Measurements from ENCODE around the gene STARD13.
"Not testable (repeated sequence)": the region's sequence is repeated elsewhere in the genome, so short reads cannot be mapped to it uniquely, and the experiment has no call there.

The STARD13 gene

GRCh38 chr13:33175991-33176390 is 109.6 kb downstream of the STARD13 start:
- H3K9me3 ChIP-seq (ENCODE audit: control insufficient read depth, insufficient read depth, low read length) = no peaks in the 10 kb centered on the region
- H3K4me1 ChIP-seq (ENCODE audit: insufficient read depth, low read length) = peaks cover 3% of the 10 kb centered on the region; the same call in 1 of the 2 replicates
- no peak overlapping the region for H3K9ac ChIP-seq (ENCODE audit: low read depth, low read length)
- no peaks in the 10 kb centered on the region for H3K36me3 ChIP-seq (ENCODE audit: insufficient read depth, low read length)

DNA sequence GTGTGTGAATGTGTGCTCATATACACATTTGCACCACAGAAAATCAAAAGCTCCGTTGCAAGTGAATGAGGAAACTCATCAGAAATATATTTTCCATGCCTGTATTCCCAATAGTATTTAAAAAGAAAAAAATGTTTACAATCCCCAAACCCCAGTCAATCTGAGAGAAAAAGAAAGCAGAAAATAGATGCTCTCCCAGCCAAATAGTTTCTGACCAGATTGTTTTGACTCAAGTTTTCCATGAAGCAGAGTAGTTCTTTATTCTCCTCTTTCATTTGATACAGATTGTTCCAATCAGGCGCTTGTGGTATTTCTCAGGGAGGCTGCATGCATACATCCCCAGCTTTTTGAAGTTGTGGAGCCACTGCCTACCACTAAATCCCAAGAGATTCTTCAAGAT is 110.6 kb downstream of the STARD13 start:
- Histone ChIP-seq H3K36me3 (ENCODE audit: insufficient read depth, low read length) (no peaks in the 10 kb centered on the region), H3K4me1 (ENCODE audit: insufficient read depth, low read length) (no peaks in the 10 kb centered on the region), H3K9me3 (ENCODE audit: control insufficient read depth, insufficient read depth, low read length) (no peaks in the 10 kb centered on the region), H3K9ac (ENCODE audit: low read depth, low read length) (no peak overlapping the region)

DNA sequence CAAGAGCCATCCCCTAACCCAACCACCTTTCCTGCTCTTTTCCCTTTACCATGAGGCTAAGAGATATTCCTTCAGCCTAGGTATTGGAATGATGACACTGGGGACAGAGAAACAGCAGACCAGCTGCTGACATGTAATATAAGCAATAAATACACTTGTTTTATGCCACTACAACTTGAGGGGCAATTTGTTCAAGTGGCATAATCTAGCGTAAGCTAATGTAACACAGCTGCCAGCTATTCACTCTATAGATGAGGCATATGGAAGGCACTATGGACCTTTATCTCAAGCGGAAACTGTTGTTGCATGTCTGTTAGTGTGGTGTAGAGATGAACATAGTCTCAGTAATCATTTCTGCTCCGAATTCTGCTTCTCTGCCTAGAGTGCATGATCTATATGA is 111.1 kb downstream of the STARD13 start:
- Histone ChIP-seq H3K4me1 (ENCODE audit: insufficient read depth, low read length) (no peaks in the 10 kb centered on the region), H3K36me3 (ENCODE audit: insufficient read depth, low read length) (no peaks in the 10 kb centered on the region), H3K9me3 (ENCODE audit: control insufficient read depth, insufficient read depth, low read length) (no peaks in the 10 kb centered on the region), H3K9ac (ENCODE audit: low read depth, low read length) (no peak overlapping the region)

GRCh38 chr13:33172911-33173310 is 112.6 kb downstream of the STARD13 start:
- Histone ChIP-seq H3K9ac (ENCODE audit: low read depth, low read length) (no peak overlapping the region), H3K9me3 (ENCODE audit: control insufficient read depth, insufficient read depth, low read length) (peaks cover 3% of the 10 kb centered on the region; the same call in 1 of the 2 replicates), H3K4me1 (ENCODE audit: insufficient read depth, low read length) (no peaks in the 10 kb centered on the region), H3K36me3 (ENCODE audit: insufficient read depth, low read length) (no peaks in the 10 kb centered on the region)

GRCh38 chr13:33172400-33172799 is 113.2 kb downstream of the STARD13 start:
- Histone ChIP-seq H3K4me1 (ENCODE audit: insufficient read depth, low read length) (no peaks in the 10 kb centered on the region), H3K9me3 (ENCODE audit: control insufficient read depth, insufficient read depth, low read length) (peaks cover 3% of the 10 kb centered on the region; the same call in 1 of the 2 replicates), H3K9ac (ENCODE audit: low read depth, low read length) (no peak overlapping the region), H3K36me3 (ENCODE audit: insufficient read depth, low read length) (no peaks in the 10 kb centered on the region)

GRCh38 chr13:33169273-33169980 is 116.1 kb downstream of the STARD13 start:
- H3K36me3 ChIP-seq (ENCODE audit: insufficient read depth, low read length) = no peaks in the 10 kb centered on the region
- H3K9ac ChIP-seq (ENCODE audit: low read depth, low read length) = no peak overlapping the region
- H3K4me1 ChIP-seq (ENCODE audit: insufficient read depth, low read length) = no peaks in the 10 kb centered on the region
- peaks cover 3% of the 10 kb centered on the region; the same call in 1 of the 2 replicates for H3K9me3 ChIP-seq (ENCODE audit: control insufficient read depth, insufficient read depth, low read length)

GRCh38 chr13:33168321-33168960 is 117.1 kb downstream of the STARD13 start:
- Histone ChIP-seq H3K9ac (ENCODE audit: low read depth, low read length) (no peak overlapping the region), H3K4me1 (ENCODE audit: insufficient read depth, low read length) (no peaks in the 10 kb centered on the region), H3K36me3 (ENCODE audit: insufficient read depth, low read length) (no peaks in the 10 kb centered on the region), H3K9me3 (ENCODE audit: control insufficient read depth, insufficient read depth, low read length) (peaks cover 3% of the 10 kb centered on the region; the same call in 1 of the 2 replicates)

GRCh38 chr13:33167491-33167890 is 118.1 kb downstream of the STARD13 start:
- peaks cover 7% of the 10 kb centered on the region; the same call in 1 of the 2 replicates for H3K9me3 ChIP-seq (ENCODE audit: control insufficient read depth, insufficient read depth, low read length)
- H3K36me3 ChIP-seq (ENCODE audit: insufficient read depth, low read length) = no peaks in the 10 kb centered on the region
- no peak overlapping the region for H3K9ac ChIP-seq (ENCODE audit: low read depth, low read length)
- no peaks in the 10 kb centered on the region for H3K4me1 ChIP-seq (ENCODE audit: insufficient read depth, low read length)

GRCh38 chr13:33165787-33166186 is 119.8 kb downstream of the STARD13 start:
- Histone ChIP-seq H3K9ac (ENCODE audit: low read depth, low read length) (no peak overlapping the region), H3K9me3 (ENCODE audit: control insufficient read depth, insufficient read depth, low read length) (peaks cover 7% of the 10 kb centered on the region; the same call in 1 of the 2 replicates), H3K4me1 (ENCODE audit: insufficient read depth, low read length) (no peaks in the 10 kb centered on the region), H3K36me3 (ENCODE audit: insufficient read depth, low read length) (no peaks in the 10 kb centered on the region; the same call in 1 of the 2 replicates)

- no peaks in the 10 kb centered on the region; the same call in 1 of the 2 replicates for H3K36me3 ChIP-seq (ENCODE audit: insufficient read depth, low read length)
- peaks cover 7% of the 10 kb centered on the region; the same call in 1 of the 2 replicates for H3K9me3 ChIP-seq (ENCODE audit: control insufficient read depth, insufficient read depth, low read length)
- H3K9ac ChIP-seq (ENCODE audit: low read depth, low read length) = no peak overlapping the region
- no peaks in the 10 kb centered on the region for H3K4me1 ChIP-seq (ENCODE audit: insufficient read depth, low read length)
Measured at GRCh38 chr13:33164331-33164730, 121.2 kb downstream of the STARD13 start.

DNA sequence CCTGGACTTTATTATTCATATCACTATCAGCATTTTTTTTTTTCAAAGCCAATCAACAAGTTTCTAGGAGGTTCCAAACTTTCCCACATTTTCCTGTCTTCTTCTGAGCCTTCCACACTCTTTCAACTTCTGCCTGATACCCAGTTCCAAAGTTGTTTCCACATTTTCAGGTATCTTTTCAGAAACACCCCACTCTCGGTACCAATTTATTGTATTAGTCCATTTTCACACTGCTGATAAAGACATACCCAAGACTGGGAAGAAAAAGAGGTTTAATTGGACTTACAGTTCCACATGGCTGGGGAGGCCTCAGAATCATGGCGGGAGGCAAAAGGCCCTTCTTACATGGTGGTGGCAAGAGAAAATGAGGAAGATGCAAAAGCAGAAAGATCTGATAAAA is 122.8 kb downstream of the STARD13 start:
- H3K36me3 ChIP-seq (ENCODE audit: insufficient read depth, low read length) = not testable (repeated sequence)

DNA sequence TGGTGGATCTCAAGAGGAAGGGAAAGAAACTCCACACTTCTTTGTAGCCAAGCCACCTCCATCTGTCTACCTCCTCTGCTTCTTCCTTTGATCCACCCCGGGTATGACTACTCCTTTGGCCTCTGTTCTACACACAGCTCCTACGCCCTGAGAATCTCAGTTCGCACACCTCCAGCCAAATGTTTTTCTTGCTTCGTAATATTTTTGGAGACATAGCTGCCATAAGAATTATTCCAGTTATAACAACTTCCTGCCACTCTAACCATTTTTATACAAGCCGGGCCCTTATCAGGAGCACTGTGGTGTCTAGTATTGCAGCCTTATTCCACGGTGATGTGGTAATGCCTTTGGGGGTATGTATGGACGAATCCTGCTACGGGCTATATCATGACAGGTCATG is 126.7 kb downstream of the STARD13 start:
- no peak overlapping the region for H3K9ac ChIP-seq (ENCODE audit: low read depth, low read length)
- H3K4me1 ChIP-seq (ENCODE audit: insufficient read depth, low read length) = peaks cover 3% of the 10 kb centered on the region; the same call in 1 of the 2 replicates
- no peaks in the 10 kb centered on the region; the same call in 1 of the 2 replicates for H3K36me3 ChIP-seq (ENCODE audit: insufficient read depth, low read length)
- H3K9me3 ChIP-seq (ENCODE audit: control insufficient read depth, insufficient read depth, low read length) = 0 out of 2 replicates have a peak, but pooled peaks cover 4% of the 10 kb centered on the region

More for the DNA sequence above, 122.8 kb downstream of the STARD13 start:
- not testable (repeated sequence) for H3K4me1 ChIP-seq (ENCODE audit: insufficient read depth, low read length); H3K9ac ChIP-seq (ENCODE audit: low read depth, low read length); H3K9me3 ChIP-seq (ENCODE audit: control insufficient read depth, insufficient read depth, low read length)

- no peak overlapping the region for H3K9ac ChIP-seq (ENCODE audit: low read depth, low read length)
- no peaks in the 10 kb centered on the region; the same call in 1 of the 2 replicates for H3K36me3 ChIP-seq (ENCODE audit: insufficient read depth, low read length)
- H3K9me3 ChIP-seq (ENCODE audit: control insufficient read depth, insufficient read depth, low read length) = 0 out of 2 replicates have a peak, but pooled peaks cover 4% of the 10 kb centered on the region
- peaks cover 3% of the 10 kb centered on the region; the same call in 1 of the 2 replicates for H3K4me1 ChIP-seq (ENCODE audit: insufficient read depth, low read length)
Measured at GRCh38 chr13:33158271-33158670, 127.3 kb downstream of the STARD13 start.

DNA sequence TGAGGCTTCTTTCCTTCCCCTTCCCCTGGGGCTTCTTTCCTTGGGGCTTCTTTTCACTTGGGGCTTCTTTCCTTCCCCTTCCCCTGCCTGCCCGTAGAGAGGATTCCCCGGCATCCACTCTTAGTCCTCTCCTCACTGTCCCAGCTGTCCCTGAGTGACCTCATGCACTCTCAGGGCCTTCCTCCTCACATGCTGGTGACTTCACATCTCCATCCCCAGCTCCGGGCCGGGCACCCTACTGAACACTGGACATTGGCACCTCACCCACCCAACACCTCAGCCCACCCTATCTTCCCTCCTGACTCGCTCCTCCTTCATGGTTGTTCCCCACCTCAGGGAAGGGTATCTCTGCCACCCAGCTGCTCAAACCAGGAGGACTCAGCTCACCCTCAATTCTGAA is 130.6 kb downstream of the STARD13 start:
- H3K36me3 ChIP-seq (ENCODE audit: insufficient read depth, low read length) = no peaks in the 10 kb centered on the region
- H3K9me3 ChIP-seq (ENCODE audit: control insufficient read depth, insufficient read depth, low read length) = no peaks in the 10 kb centered on the region
- H3K9ac ChIP-seq (ENCODE audit: low read depth, low read length) = no peak overlapping the region
- H3K4me1 ChIP-seq (ENCODE audit: insufficient read depth, low read length) = peaks cover 3% of the 10 kb centered on the region; the same call in 1 of the 2 replicates

Measured in ES-I3 (cell line).